ENCODE data around the gene PLEK.
"Not testable (repeated sequence)": the region's sequence is repeated elsewhere in the genome, so short reads cannot be mapped to it uniquely, and the experiment has no call there.

PLEK gene, protein sequence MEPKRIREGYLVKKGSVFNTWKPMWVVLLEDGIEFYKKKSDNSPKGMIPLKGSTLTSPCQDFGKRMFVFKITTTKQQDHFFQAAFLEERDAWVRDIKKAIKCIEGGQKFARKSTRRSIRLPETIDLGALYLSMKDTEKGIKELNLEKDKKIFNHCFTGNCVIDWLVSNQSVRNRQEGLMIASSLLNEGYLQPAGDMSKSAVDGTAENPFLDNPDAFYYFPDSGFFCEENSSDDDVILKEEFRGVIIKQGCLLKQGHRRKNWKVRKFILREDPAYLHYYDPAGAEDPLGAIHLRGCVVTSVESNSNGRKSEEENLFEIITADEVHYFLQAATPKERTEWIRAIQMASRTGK

DNA sequence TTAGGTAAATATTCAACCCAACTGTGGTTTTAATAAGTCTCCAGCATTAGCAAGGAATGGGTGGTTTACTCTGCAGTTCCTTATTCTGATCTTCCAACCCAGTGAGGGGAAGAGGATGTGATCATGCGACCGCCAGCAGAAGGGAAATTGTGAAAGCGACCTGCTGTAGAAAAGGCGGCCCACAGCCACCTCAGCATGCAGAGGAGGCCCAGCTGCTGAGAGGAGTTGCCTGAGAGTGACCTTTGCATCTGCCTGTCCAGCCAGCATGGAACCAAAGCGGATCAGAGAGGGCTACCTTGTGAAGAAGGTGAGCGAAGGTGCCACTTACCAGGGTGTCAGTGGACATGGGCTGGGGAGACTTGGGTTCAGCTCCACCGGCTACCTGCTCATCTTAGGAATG lies at the start of gene PLEK:
TSS of gene PLEK (plus strand) at position 196 of the 400 bp plus-strand sequence. CDS start at position 266, 70 bp downstream.
- no peak for DNase-seq

DNA sequence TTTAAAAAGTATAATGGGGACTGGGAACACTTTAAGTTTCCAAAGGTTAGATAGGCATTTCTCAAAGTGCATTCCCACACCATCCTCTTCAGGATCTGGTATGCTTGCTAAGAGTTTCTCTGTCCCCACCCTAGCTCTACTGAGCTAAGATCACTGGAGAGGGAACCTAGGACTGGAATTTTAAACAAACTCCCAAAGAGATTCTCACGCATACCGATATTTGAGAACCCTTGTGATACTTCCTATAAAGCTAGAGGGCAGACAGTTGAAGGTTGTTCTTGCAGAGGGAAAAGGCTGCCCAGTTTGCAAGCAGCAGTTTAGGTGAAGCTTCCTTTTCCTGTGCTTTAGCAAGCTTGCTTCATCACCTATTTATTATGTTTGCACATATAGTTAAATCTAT lies 49.0 kb upstream of the PLEK start:
- DNase-seq = no peak

DNA sequence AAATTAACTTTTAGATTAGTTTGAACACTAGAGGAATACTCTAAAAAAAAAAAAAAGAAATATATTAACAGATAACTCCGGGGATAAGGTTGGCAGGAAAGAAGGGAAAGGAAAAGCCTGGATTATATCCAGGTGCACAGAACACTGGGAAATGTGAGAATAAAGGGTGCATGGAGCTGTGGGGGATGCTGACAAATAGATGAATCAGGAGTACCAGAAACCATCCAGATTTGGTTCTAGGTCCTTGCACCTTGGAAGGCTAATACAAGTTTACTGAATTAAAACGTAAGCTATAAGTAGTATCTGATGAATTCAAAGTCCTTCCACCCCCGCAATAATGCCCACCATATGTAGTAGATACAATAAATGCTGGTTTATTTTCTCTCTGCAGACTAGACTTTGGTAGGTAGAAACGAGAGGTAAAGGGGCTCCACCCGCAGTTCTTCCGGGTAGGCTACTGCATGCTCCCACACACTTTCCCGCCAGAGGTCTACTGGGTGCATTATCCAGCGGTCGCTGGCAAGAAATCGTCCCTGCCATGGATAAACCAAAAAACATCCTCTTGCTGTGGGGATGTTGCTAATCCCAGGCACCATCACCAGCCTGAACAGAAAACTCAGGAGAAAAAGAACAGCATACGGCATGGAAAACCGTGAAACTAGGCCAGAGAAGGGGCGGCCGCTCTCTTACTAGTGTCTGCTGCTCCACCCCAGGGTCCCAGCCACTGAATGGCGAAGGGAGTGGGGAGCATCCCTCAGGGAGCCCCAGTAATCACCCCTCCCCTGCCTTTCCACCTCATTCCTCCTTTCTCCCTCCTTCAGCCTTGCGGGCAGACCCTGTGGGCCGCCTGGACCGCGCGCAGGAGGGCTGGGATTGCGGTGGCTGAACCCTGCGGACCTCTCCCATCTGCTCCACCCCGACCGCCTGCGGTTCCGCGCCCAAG lies 46.8 kb upstream of the PLEK start:
- DNase-seq = no peak

DNA sequence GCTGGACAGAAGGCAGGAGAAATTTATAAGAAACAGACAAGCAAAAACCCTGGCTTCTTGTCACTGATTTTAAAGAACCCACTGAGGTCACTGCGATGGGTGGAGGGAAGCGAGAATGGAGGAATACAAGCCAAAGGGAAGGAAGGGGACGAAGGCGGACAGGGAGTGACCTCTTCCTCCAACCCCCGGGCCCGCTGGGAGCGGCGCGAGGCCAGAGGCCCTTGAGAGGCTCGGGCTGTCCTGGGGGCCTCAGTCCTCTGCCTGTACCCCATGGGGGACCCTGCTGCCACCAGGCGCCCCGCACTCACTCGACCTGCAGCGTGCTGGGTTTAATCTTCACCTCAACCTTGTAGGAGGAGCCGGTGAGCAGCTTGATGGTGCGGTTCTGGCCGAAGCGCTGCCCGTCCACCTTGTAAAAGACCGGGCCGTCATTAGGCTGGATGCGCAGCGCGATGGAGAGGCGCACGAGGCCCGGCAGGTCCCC lies 46.1 kb upstream of the PLEK start:
- no peak for DNase-seq

DNA sequence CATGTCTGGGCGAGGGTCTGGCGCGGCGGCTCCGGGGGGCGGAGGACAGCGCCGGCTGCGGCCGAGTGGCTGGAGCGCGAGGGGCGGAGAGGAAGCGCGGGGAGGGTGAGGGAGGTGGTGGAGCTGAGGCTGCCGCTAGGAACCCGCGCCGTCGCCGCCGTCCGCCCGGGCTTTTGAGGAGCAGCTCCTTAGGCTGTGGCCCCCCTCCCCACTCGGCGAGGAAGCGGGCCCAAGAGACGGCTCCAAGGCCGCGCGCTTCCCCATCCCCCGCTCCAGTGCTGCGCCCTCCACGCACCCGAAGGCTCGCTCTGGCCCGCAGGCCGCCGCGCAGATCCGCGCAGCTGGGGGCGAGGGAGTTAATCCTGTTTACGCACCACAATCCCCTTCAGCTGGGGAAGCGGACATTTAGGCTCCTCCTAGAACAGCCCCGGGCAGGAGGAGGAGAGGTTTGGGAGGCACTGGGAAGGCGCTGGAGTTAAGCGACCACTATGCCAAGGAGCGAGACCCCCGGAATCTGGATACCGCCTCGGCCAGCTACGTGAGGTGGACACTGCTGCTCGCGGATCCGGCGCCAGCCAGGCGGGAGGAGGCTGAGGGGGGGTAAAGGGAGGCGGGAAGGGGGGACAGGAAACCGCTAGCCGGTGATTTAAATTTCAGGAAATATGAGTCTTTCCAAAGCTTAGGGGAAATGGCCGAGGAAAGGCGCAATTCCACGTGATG lies 45.5 kb upstream of the PLEK start, which contains the start of gene CNRIP1:
TSS of gene CNRIP1 (minus strand) at position 552 of the 720 bp plus-strand sequence. CDS start at position 3, 549 bp downstream.
- no peak for DNase-seq

DNA sequence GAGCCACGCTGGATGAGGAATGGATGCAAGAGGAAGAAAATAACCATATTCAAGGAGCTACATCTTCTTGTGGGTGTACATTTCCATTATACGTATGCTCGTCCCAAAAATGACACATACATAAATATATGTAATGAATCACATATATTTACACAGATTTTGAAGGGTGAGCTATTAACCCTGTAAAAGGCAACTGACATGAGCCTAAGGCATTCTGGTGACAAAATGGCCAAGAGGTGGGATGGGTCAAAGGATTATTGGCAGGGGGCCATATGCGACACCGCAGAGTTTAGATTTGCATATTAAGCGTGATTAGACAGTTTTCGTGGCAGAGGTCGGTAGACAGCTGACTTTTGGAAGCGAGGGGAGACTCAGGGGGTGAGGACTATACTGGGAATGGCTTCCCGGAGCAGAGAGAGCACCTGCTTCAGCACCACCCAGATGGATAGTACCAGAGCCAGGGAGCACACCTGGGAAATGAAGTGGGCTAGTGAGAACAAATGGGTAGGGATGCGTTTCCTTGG lies 44.9 kb upstream of the PLEK start:
- DNase-seq = peak; percentile 47

DNA sequence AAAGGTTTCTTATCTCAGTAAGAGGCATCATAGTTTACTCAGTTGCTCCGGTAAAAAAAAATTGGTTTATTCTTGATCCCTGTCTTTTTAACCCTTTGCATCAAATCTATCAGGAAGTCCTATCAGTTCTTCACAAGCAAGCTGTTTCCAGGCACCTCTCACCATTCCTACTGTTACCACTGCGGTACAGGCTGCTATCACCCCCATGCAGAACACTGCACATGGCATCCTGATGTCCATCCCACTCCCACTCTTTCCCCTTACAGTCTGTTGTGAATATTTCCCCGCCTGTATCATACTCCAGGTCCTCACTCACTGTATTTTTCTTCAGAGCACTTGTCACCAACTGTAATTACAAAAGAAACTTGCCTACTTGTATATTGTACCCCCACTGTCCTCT lies 40.0 kb upstream of the PLEK start:
- DNase-seq = no peak

DNA sequence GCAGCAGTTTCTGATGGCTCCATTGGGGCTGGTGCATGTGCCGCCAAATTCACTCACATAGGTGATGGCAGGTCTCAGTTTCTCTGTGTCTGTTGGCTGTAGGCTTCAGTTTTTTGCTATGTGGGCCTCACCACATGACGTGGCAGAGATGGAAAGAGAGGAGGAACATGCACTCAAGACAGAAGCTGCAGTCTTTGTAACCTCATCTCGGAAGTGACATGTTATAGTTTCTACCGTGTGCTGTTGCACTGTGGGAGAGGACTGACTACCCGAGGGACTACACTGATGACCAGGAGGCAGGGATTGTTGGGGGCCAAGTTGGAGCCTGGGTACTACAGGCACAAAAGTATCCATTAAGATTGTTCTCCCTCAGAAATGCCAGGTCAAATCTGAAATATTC lies 36.2 kb upstream of the PLEK start:
- DNase-seq = no peak

DNA sequence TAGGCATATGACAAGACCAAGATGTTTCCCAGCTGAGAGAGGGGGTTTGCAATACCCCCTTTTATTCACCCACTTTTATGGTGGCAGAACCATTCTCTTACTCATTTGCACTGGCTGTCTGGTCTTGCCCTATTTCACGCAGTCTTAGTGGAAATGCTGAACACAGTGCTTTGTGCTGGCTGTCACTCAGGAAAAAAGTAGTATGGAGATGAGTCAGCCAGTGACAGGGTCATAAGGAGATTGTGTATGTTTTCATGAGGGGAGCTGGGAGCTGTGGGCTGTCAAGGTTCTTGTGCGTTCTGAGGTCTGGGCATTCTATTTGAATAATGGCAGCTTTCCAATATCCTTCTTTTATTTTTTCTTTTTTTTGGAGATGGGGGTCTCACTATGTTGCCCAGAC lies 34.4 kb upstream of the PLEK start:
- DNase-seq = no peak

DNA sequence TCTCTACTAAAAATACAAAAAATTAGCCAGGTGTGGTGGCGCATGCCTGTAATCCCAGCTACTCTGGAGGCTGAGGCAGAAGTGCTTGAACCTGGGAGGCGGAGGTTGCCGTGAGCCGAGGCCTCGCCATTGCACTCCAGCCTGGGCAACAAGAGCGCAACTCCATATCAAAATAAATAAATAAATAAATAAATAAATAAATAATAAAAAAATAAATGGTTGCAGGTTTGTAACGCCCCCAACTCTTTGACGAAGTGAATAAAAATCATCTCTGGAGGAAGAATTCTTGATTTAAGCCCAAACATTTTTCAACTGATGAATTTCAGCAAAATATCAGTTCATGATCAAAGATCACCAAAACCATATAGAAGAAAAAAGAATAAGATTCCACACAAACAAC lies 32.1 kb upstream of the PLEK start:
- no peak for DNase-seq

DNA sequence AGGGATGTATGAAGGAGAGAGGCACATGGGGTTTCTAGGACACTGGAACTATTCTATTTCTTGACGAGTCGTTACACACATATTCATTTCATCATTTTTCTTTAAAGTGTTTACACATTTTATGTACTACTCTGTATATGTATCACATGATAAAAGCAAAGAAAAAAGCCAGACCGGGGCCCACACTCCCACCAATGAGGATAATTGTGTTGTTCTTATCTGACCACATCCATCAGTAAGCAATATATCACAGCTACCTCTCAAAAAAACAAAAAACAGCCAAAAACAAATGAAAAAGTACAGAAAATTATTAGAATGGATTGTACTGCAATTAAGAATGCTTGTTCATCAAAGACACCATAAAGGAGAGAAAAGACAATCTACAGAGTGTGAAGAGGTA lies 31.2 kb upstream of the PLEK start:
- DNase-seq = no peak

DNA sequence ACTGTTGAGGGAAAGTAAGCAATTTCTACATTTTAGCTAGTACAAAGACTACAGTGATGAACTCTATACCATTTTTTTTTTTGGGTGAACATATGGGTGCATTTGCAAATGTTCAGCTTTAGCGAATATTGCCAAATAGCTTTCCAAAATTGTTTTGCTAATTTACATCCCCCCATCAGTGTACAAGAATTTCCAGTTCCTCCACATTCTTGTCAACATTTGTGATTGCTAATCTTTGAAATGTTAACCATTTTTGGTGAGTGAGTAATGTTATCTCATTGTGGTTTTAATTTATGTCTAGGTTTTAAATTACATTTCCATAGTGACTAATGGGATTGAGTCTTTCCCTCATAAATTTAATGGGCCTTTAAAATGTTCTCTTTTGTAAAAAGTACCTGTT lies 28.9 kb upstream of the PLEK start:
- no peak for DNase-seq

DNA sequence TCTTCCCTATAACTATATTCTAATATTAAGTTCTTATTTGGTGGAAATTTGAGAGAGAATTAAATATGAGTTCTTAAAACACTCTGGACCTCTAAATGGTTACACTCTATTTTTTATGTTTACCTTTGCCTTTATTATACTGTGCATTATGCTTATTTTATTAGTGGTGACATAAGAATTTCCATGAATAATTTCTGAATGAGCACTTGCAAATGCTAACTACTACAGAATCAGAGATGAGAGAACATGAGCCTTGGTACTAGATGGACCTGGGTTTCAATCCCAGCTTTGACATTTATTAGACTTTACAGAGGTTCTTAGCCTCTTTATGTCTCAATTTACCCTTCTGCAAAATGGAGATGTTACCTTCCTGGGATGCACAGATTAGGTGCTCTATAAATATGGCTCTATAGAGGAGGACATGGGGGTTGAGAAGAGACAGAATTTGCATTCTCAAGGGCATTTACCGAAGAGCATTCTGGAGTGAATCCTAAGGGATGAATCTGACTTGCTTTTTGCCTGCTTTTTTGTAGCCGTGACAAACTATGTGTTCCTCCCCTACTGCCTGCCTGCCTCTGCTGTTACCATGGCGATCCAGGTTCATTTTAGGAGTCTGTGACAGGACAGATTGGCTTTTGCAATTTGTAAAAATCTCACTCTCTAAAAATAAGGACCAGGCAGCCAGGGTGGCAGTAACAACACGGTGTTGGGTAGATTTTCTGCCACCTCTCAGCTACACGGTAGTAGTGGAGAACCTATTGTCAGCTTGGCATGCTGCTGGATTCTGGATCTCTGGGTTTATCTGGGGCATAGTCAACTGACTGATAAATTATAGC lies 24.6 kb upstream of the PLEK start:
- DNase-seq = no peak

DNA sequence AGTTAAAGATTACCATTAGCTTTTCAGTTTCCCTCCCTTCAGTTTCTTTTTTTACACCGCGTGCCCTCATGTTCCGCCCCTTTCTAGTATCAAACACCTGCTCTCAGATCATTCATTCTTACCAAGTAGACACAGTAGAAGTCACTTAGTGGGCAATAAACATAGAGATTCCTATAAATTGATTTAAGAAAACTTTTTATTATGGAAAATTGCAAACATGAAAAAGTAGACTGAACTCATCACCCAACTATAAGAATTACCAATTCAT lies 24.1 kb upstream of the PLEK start:
- no peak for DNase-seq

DNA sequence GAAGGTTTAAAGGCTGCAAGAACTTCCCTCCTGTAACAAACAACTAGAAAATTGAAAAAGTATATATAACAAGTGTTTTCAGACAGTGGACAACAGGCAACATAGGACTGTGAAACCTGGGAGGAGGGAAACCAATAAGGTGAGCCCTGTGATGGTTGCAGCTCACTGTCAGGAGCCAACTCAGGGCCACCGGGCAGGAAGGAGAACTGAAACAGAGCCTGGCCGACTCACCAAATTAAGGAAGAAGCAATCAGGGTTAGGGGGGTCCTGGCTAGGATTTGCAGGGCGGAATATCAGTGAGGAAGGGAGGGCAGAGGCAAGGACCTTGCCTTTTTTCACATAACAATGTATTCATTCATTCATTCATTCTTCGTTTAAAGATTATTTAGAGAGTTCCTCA lies 23.5 kb upstream of the PLEK start:
- DNase-seq = no peak

DNA sequence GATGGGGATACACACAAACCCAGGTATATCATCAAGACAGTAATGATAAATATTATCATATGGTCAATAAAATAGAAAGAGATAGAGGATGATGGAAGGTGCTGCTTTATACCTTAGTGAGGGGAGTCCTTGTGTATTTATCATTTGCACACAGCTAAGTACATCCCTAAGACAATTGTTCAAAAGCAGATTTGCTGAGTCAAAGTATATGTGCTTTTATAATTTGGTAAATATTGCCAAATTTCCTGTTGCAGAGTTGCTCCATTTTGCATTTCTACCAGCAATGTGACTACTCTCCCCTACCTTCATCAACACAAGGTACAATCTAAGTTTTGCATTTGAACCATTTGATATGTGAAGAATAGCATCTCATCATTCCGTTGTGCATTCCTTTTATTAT lies 22.6 kb upstream of the PLEK start:
- DNase-seq = no peak

DNA sequence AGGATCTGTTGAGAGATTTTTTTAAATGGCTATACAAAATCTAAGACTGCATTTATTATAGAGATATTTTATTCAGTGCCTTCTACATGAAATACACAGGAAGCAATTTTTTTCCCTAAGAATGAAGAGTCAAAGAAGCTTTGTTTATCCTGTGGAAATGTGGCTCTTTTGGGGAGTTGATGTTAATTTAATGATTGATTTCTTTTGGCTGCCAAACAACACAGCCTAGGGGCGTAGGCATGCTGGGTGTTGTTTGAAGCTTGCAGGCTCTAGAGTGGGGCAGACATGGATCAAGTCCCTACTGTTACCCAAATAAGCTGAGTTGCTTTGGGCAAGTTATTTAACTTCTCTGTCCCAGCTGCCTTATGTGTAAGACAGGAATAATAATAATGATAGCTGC lies 21.1 kb upstream of the PLEK start:
- no peak for DNase-seq

DNA sequence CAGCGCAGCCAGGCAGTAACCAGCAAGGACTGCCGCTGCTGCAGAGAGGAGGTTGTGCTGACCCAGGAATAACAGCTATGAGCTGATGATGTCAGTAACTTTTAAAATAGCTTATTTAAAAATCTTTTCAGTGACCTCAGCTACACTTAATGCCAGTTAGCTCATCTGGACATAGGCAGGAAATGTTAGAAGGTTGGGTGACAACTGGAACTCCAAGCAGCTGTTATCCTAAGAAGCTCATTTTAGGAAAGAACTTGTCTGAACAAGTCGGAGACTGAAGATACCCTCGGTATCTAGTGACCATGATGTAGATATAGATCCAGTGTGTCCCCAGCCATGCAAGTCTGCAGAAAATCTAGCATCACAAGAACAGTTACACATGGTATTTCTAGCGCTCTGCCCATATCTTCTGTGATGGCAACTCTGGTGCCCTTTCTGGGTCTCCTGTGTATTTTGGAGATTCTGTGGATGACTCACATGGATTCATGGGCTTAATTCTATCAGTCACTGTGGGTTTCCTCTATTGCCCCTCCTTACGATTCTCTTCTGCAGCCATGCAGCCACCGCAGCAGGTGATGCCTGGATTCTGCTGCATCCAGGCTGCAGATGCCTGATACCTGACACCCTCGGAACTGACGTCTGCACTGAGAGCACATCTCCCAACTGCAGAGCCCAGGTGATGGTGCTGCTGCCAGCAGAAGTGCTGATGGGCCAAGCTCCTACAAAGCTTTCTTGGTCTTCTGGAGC lies 19.8 kb upstream of the PLEK start:
- no peak for DNase-seq

DNA sequence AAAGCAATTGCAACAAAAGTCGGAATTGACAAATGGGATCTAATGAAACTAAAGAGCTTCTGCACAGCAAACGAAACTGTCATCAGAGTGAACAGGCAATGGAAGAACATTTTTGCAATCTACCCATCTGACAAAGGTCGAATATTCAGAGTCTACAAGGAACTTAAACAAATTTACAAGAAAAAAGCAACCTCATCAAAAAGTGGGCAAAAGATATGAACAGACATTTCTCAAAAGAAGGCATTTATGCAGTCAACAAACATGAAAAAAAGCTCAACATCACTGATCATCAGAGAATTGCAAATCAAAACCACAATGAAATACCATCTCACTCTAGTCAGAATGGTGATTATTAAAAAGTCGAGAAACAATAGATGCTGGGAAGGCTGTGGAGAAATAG lies 16.0 kb upstream of the PLEK start:
- not testable (repeated sequence) for DNase-seq

DNA sequence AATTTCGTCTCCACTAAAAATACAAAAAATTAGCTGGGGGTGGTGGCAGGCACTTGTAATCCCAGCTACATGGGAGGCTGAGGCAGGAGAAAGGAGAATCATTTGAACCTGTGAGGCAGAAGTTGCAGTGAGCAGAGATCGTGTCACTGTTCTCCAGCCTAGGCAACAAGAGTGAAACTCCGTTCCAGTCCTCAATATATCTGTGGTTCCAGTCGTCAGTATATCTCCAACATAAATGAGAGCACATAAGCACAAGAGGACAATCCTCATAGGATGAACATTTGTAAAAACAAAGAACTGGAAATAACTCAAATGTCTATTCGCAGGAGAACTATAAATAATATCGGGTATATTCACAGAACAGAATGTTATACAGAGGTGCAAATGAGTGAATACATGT lies 13.1 kb upstream of the PLEK start:
- DNase-seq = no peak

DNA sequence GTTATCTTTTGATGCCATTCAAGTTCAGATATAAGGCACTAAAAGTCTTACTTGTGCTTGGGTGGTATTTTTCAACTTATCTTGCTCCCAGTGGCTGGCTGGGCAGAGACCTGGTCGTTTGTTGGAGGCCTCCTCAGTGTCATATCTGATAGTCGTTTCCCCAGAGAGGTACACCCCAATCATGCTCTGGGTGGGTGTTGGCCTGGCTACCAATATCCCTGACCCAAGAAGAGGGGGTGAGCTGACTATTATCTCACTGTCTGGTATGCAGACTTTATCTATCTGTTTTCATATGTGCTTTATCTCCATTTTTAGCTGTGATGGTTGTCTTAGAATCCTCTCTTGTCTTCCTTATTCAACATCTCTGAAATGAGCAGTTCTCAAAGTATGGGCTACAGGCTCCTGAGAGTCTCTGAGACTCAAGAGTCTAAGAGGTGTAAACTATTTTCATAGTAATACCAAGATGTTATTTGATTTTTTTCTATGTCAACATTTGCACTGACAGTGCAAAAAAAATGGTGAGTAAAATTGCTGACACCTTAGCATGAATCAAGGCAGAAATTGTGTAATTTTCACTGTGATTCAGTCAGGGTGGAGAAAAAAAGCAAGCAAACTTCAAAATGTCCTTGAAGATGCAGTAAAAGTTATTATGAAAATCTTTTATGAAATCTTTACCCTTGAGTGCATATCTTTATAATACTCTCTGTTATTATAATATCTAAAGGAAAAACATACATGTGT lies 12.3 kb upstream of the PLEK start:
- no peak for DNase-seq

All from NCI-H187 treated with DMSO at 0.1 percent for 48 hours (cell line).